ENCODE data around the gene FOS.

Gene FOS

GRCh38 chr14:75313294-75313693, 34.7 kb downstream of the FOS start:
- DNase-seq (ENCODE audit: low read depth in 1 of 2, low spot score in 1 of 2): no peak

GRCh38 chr14:75315144-75315543, 36.5 kb downstream of the FOS start:
- DNase-seq (ENCODE audit: low read depth in 1 of 2, low spot score in 1 of 2): no peak

GRCh38 chr14:75317148-75317547, 38.5 kb downstream of the FOS start:
- DNase-seq (ENCODE audit: low read depth in 1 of 2, low spot score in 1 of 2): no peak

GRCh38 chr14:75318353-75318752, 39.7 kb downstream of the FOS start:
- DNase-seq (ENCODE audit: low read depth in 1 of 2, low spot score in 1 of 2): no peak

- no peak for DNase-seq (ENCODE audit: low read depth in 1 of 2, low spot score in 1 of 2)
Observed at GRCh38 chr14:75319021-75319420, 40.4 kb downstream of the FOS start.

- no peak for DNase-seq (ENCODE audit: low read depth in 1 of 2, low spot score in 1 of 2)
Observed at GRCh38 chr14:75320196-75320595, 41.6 kb downstream of the FOS start.

- no peak for DNase-seq (ENCODE audit: low read depth in 1 of 2, low spot score in 1 of 2)
Observed at GRCh38 chr14:75322746-75323145, 44.1 kb downstream of the FOS start.

- DNase-seq (ENCODE audit: low read depth in 1 of 2, low spot score in 1 of 2): no peak
Observed at GRCh38 chr14:75323571-75323970, 44.9 kb downstream of the FOS start.

GRCh38 chr14:75328558-75329155, 50.0 kb downstream of the FOS start:
- DNase-seq (ENCODE audit: low read depth in 1 of 2, low spot score in 1 of 2): no peak

- DNase-seq (ENCODE audit: low read depth in 1 of 2, low spot score in 1 of 2): no peak
Observed at GRCh38 chr14:75329369-75329768, 50.7 kb downstream of the FOS start.

- DNase-seq (ENCODE audit: low read depth in 1 of 2, low spot score in 1 of 2): no peak
Observed at GRCh38 chr14:75331471-75331870, 52.8 kb downstream of the FOS start.
